Endodermal cell (in vitro differentiated cells): ENCODE results near the gene MYLK4. TPM values are rescaled to one million over a fixed set of nuclear protein-coding genes. Genes with fewer than 3 reads are reported as not detected.

Experiments used
- DNase-seq: peaks from one replicate; pipeline ENCODE4 v3.0.0-alpha.2; 2017
- H3K27ac ChIP-seq: 2 replicates; pipeline ENCODE4 v1.5.1; 2013; ENCODE audit warnings: mild to moderate bottlenecking, low read depth, low read length, moderate library complexity
- H3K27me3 ChIP-seq: 2 replicates; pipeline ENCODE4 v1.6.1; 2013; ENCODE audit warnings: mild to moderate bottlenecking, low read length, moderate library complexity; ENCODE audit not compliant: insufficient read depth, control insufficient read depth, poor library complexity, severe bottlenecking
- H3K36me3 ChIP-seq: 2 replicates; pipeline ENCODE4 v1.7.0; 2013; ENCODE audit warnings: mild to moderate bottlenecking, low read length, moderate library complexity; ENCODE audit not compliant: control insufficient read depth, insufficient read depth
- H3K4me1 ChIP-seq: one replicate; pipeline ENCODE4 v1.7.0; 2013; ENCODE audit warnings: low read length; ENCODE audit not compliant: control insufficient read depth, insufficient read depth
- H3K4me3 ChIP-seq: 2 replicates; pipeline ENCODE4 v1.5.1; 2013; ENCODE audit warnings: mild to moderate bottlenecking, low read length, moderate library complexity
- H3K9ac ChIP-seq: 2 replicates; pipeline ENCODE4 v1.6.1; 2013; ENCODE audit warnings: mild to moderate bottlenecking, low read length, moderate library complexity; ENCODE audit not compliant: poor library complexity, severe bottlenecking; ENCODE audit errors: extremely low read depth
- H3K9me3 ChIP-seq: 2 replicates; pipeline ENCODE4 v1.6.1; 2013; ENCODE audit warnings: mild to moderate bottlenecking, low read length, moderate library complexity; ENCODE audit not compliant: control insufficient read depth
- H3K27ac Mint-ChIP-seq: 2 replicates; pipeline ENCODE4 v1.8.0; 2020; ENCODE audit warnings: mixed read lengths
- H3K27me3 Mint-ChIP-seq: 2 replicates; pipeline ENCODE4 v1.8.0; 2021; ENCODE audit warnings: mild to moderate bottlenecking, mixed read lengths; ENCODE audit not compliant: insufficient read depth
- H3K36me3 Mint-ChIP-seq: 2 replicates; pipeline ENCODE4 v1.8.0; 2020; ENCODE audit warnings: low read depth, mixed read lengths
- H3K4me1 Mint-ChIP-seq: 2 replicates; pipeline ENCODE4 v1.8.0; 2020; ENCODE audit warnings: mixed read lengths
- H3K4me3 Mint-ChIP-seq: 2 replicates; pipeline ENCODE4 v1.8.0; 2020; ENCODE audit warnings: mild to moderate bottlenecking, moderate library complexity, mixed read lengths
- H3K9me3 Mint-ChIP-seq: 2 replicates; pipeline ENCODE4 v1.8.0; 2020; ENCODE audit warnings: mild to moderate bottlenecking, mixed read lengths
- CTCF ChIP-seq: fragments of 200-600 bp; sonication (generic); conservative IDR thresholded peaks from 2 replicates; pipeline ENCODE4 v1.5.0; 2021; ENCODE audit warnings: antibody characterized with exemption, mild to moderate bottlenecking
- WGBS, 2 experiments: methylation state at CpG; one replicate each; pipeline versions ENCODE4 v1.1.5 to v1.1.7; 2013; ENCODE audit warnings: missing lambda C conversion rate in 2 of 2, mixed read lengths in 1 of 2; ENCODE audit not compliant: insufficient coverage in 1 of 2, insufficient read length in 1 of 2; 5-methylcytosine and 5-hydroxymethylcytosine counted together
- total RNA-seq, 2 donors: library from RNA; stranded (reverse); fragmentation: NEBNext Ultra II Directional in 1 of 2; extraction: Animal tissue kit (Norgen Biotek cat#: 25700) in 1 of 2; gene quantifications; 2 replicates in 1 of 2; 3 replicates in 1 of 2; pipeline ENCODE4 v1.2.1, GENCODE V29; 2021

MYLK4 gene
- total RNA-seq, 2 donors from 2014 or later: 0.18 to 0.20 TPM

DNA sequence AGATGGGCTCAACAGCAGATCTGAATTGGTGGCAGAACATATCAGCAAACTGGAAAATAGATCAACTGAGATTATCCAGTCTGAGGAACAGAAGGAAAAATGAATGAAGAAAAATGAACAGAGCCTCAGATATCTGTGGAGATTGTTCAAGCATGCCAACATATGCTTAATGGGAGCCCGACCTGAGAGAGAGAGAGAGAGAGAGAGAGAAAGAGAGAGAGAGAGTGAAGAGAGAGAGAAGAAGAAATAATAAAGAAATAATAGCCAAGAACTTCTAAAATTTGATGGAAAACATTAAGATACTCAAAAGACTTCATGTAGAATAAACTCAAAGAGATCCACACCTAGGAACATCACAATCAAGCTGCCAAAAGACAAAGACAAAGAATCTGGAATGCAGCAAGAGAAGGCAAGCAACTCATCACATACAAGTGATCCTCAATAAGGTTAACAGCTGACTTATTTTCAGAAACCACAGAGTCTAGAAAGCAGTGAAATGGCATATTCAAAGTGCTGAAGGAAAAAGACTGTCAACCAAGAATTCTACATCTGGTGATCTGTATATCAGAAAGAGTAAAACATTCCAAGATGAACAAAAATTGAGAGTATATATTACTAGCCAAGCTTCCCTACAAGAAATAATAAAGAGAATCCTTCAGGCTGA lies 97.2 kb downstream of the MYLK4 start:
- peaks cover 3% of the 10 kb centered on the region for H3K36me3 Mint-ChIP-seq
- TF ChIP-seq CTCF: no peak
- no peak overlapping the region for H3K4me3 Mint-ChIP-seq
- Histone ChIP-seq H3K4me3 (no peak overlapping the region), H3K27ac (no peak overlapping the region), H3K9me3 (peaks cover 10% of the 10 kb centered on the region), H3K36me3 (no peaks in the 10 kb centered on the region), H3K27me3 (no peaks in the 10 kb centered on the region), H3K9ac (no peak overlapping the region), H3K4me1 (no peaks in the 10 kb centered on the region)
- H3K27me3 Mint-ChIP-seq: no peaks in the 10 kb centered on the region
- peaks cover 20% of the 10 kb centered on the region for H3K9me3 Mint-ChIP-seq
- H3K4me1 Mint-ChIP-seq: peaks cover 2% of the 10 kb centered on the region
- no peak overlapping the region for H3K27ac Mint-ChIP-seq
- DNase-seq: no peak
- 69 to 89% methylated on average over 1 of the region's 1 CpG for WGBS, 2 experiments

- H3K27me3 Mint-ChIP-seq: no peaks in the 10 kb centered on the region
- no peak overlapping the region for H3K27ac Mint-ChIP-seq
- no peak for TF ChIP-seq CTCF
- H3K4me3 Mint-ChIP-seq: no peak overlapping the region
- Histone ChIP-seq H3K27ac (no peak overlapping the region), H3K9ac (no peak overlapping the region), H3K4me3 (no peak overlapping the region), H3K27me3 (no peaks in the 10 kb centered on the region), H3K4me1 (no peaks in the 10 kb centered on the region), H3K36me3 (no peaks in the 10 kb centered on the region), H3K9me3 (peaks cover 10% of the 10 kb centered on the region)
- WGBS, 2 experiments: 92 to 100% methylated on average over 1 to 2 of the region's 3 CpGs
- no peak for DNase-seq
- H3K36me3 Mint-ChIP-seq: peaks cover 3% of the 10 kb centered on the region
- H3K4me1 Mint-ChIP-seq: peaks cover 2% of the 10 kb centered on the region
- peaks cover 20% of the 10 kb centered on the region for H3K9me3 Mint-ChIP-seq
Measured at GRCh38 chr6:2652611-2653010, 98.1 kb downstream of the MYLK4 start.

DNA sequence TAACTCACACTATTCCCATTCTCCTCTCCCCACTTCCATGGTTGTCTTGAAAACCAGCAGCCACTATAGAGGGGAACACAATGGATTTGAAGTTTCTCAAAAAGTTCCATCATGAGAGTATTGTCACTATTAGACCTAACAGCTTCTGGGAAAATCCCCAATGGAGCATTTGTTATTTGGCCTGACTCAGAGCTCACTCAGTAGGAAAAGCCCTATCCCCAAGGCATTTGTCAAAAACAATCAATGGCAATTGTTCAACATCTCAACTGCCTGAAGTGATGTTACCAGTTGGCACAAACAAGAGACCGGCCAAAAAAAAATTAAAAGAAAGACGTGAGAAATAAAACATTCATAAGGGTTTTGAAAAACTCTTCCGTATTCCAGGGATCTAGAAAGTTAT lies 98.8 kb downstream of the MYLK4 start:
- Mint-ChIP-seq H3K27me3 (no peaks in the 10 kb centered on the region), H3K4me1 (peaks cover 2% of the 10 kb centered on the region), H3K27ac (no peak overlapping the region), H3K9me3 (peaks cover 20% of the 10 kb centered on the region), H3K36me3 (peaks cover 3% of the 10 kb centered on the region), H3K4me3 (no peak overlapping the region)
- 70 to 88% methylated on average over 3 of the region's 3 CpGs for WGBS, 2 experiments
- H3K27ac ChIP-seq: no peak overlapping the region
- no peak for DNase-seq
- H3K4me3 ChIP-seq: no peak overlapping the region
- no peaks in the 10 kb centered on the region for H3K36me3 ChIP-seq
- no peak for TF ChIP-seq CTCF
- H3K4me1 ChIP-seq: no peaks in the 10 kb centered on the region
- H3K9ac ChIP-seq: no peak overlapping the region
- no peaks in the 10 kb centered on the region for H3K27me3 ChIP-seq
- peaks cover 10% of the 10 kb centered on the region for H3K9me3 ChIP-seq
